GM12891 (cell line): ENCODE data around the gene TMCC1.

Experiments used
- DNase-seq: peaks from one replicate; pipeline ENCODE4 v3.0.0; 2011; ENCODE audit warnings: low spot score; ENCODE audit not compliant: insufficient read length
- FAIRE-seq: peaks from 2 replicates; lab custom pipeline; 2011; peaks lifted over from hg19 to GRCh38; lab: Jason Lieb, UNC
- PAX5 ChIP-seq: IDR thresholded peaks from 2 replicates; pipeline ENCODE4 v1.6.1; 2011; ENCODE audit warnings: low read length, moderate library complexity, mild to moderate bottlenecking; ENCODE audit not compliant: insufficient read depth, severe bottlenecking
- POLR2A ChIP-seq: IDR thresholded peaks from 2 replicates; pipeline ENCODE4 v1.6.1; 2011; ENCODE audit warnings: low read depth, low read length, control low read depth
- POLR2AphosphoS5 ChIP-seq: IDR thresholded peaks from 2 replicates; pipeline ENCODE4 v1.6.1; 2011; ENCODE audit warnings: low read depth, low read length, control low read depth
- POU2F2 ChIP-seq: IDR thresholded peaks from 2 replicates; pipeline ENCODE4 v1.6.1; 2011; ENCODE audit warnings: low read depth, mild to moderate bottlenecking, control low read depth, low read length, moderate library complexity
- SPI1 ChIP-seq: IDR thresholded peaks from 2 replicates; pipeline ENCODE4 v1.6.1; 2011; ENCODE audit warnings: low read depth, low read length, control low read depth
- TAF1 ChIP-seq: IDR thresholded peaks from 2 replicates; pipeline ENCODE4 v1.6.1; 2011; ENCODE audit warnings: low read depth, low read length, control low read depth

The TMCC1 gene

DNA sequence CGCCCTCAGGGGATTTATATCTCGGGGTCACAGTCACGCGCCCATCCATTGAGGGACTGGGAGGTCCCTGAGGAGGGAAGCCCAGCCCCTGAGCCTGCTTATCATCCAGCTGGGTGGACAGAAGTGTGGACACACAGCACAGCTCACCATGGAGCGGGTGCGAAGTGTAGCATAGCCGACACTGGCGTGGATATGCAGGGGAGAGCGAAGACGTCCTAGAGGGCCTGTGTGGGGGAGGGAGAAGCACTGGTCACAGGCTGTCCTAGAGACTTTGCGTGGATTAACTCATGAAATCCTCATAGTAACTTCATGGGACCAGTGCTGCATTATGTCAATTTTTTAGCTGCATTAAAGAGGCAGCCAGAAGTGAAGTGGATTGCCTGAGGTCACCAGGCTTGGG, 261.0 kb downstream of the TMCC1 start:
- TF ChIP-seq POLR2AphosphoS5 (no peak), SPI1 (no peak), POLR2A (no peak), POU2F2 (no peak), TAF1 (no peak), PAX5 (no peak)
- DNase-seq = no peak
- no peak for FAIRE-seq

DNA sequence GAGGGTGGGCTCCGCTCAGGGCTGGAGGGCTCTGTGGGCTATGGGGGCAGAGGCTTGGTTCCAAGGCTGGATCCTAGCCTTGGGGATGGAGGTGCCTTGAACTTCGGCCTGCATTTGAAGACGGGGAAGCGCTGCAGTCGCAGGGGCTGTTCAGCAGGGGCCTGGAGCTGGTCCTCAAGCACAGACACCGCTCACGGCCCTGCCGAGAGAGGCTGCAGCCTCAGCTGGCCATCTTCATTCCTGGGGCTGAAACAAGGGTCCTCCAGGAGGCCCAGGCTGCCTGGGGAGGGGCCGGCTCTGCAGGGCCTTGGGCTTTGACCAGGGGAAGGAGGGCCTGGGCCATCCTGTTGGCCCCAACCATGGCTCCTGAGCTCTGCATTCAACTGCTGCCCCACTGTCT, 261.5 kb downstream of the TMCC1 start:
- FAIRE-seq = no peak

DNA sequence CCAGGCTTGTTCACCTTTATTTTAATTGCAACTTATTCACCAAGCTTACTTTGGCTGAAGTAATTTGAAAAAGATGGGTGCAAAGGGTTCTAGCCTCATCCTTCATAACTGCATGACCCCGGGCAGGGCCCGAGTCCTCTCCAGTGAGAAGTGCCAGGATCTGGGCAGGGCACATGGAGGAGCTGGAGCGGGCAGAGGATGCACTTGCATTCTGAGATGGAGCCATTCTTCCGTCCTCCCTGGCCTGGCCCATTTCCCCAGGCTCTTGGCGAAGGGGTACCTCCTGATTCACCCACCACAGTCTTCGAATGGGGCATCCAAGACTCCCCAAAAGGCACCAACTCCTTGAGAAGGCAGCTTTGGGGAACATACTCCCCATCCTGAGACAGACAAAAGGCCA, 264.5 kb downstream of the TMCC1 start:
- DNase-seq = no peak
- TF ChIP-seq TAF1 (no peak), POLR2AphosphoS5 (no peak), PAX5 (no peak), POLR2A (no peak), POU2F2 (no peak)
- FAIRE-seq = no peak

More for the DNA sequence above, 261.5 kb downstream of the TMCC1 start:
- TF ChIP-seq POLR2A (no peak), PAX5 (no peak), POU2F2 (no peak), POLR2AphosphoS5 (no peak), SPI1 (no peak), TAF1 (no peak)
- DNase-seq = no peak

DNA sequence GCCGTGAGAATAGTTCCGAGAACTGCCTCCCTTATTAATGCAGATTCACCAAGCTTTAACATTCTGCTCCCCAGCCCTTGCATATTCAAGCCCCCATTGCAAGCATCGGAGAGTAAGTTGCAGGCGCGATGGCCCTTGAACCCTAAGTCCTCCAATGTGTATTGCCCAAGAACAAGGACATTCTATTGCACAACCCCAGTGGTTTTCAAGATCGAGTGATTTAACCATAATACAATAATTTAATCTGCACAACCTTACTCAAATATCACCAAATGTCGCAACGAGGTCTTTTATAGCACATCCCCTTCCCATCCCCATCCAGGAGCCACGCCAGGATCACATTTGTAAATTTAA, 265.4 kb downstream of the TMCC1 start:
- no peak for FAIRE-seq
- no peak for DNase-seq
- TF ChIP-seq POLR2AphosphoS5 (no peak), PAX5 (no peak), TAF1 (no peak), POLR2A (no peak), SPI1 (no peak), POU2F2 (no peak)

DNA sequence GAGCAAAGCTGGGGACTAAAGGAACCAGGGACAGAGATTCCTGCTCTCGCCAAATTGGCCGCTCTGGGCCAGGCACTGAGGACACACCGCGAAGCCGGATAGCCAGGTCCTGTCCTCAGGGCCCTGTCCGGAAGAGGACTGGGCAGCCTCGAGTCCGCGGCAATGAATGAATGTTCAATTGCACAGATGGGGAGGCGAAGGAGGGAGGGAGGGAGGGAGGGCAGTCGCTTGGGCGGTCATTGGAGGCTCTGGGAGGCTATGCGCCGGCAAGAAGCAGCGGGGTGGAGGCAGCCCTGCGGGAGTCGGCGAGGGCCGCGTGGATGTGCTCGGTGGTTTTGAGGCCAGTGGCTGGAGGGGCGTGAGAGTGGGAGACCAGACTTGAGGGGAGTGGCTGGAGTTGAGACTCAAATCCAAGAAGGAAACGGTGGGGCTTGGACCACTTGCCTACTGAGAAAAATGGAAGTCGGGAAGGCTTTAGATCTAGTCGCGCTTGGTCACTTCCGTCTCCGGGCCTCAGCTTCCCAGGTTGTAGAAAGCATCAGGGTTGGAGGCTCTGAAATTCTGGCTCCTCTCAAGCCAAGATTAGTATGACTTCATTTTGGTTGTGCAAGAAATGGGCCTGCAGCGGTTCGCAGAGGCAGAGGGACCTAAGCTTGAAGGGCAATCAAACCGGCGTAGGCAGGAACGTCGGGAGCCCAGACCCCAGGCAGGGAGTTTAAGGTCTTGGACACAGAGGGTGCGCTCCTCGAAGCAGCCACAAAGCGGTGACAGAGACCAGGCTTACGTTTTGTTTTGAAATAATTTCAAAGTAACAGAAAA, 266.0 kb downstream of the TMCC1 start:
- peak; percentile 86 for FAIRE-seq
- no peak for TF ChIP-seq POU2F2
- 0 out of 2 replicates have a peak, but pooled peaks have one; percentile 8 for TF ChIP-seq SPI1
- peak; percentile 85 for DNase-seq

DNA sequence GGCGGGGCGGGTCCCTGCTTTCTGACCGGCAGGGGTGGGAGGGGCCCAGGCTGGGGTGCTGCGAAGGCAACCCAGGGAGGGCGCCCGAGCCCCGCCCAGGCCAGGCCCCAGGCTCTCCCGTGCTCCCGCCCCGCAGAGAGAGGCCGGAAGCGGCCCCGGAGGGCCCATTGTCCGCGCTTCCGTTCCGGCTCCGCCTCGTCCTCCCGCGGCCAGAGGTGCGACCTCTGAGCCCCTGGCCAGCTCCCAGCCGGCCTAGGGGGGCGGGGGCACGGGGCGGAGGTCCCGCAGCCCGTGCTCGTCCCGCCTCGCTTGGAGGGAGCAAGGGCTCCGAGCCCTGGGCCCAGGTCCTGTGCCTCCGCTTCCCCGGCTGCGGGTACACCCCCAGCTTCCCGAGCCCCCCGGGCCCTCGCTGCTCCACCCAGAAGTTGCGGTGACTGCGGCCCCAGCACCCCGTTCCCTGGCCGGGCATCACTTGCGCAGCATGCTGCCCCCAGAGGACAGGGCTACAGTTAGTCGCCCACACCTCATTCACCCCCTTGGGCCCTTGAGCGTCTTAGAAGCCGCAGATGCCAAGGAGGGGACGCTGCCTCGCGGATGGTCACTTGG, 266.7 kb downstream of the TMCC1 start:
- DNase-seq (peak; percentile 97), FAIRE-seq (peak; percentile 92)
- TF ChIP-seq POLR2AphosphoS5 = 0 out of 2 replicates have a peak, but pooled peaks have one; percentile 23
- TF ChIP-seq POU2F2 = no peak
- no peak for TF ChIP-seq TAF1
- no peak for TF ChIP-seq POLR2A
- TF ChIP-seq PAX5 = no peak
- 0 out of 2 replicates have a peak, but pooled peaks have one; percentile 4 for TF ChIP-seq SPI1

DNA sequence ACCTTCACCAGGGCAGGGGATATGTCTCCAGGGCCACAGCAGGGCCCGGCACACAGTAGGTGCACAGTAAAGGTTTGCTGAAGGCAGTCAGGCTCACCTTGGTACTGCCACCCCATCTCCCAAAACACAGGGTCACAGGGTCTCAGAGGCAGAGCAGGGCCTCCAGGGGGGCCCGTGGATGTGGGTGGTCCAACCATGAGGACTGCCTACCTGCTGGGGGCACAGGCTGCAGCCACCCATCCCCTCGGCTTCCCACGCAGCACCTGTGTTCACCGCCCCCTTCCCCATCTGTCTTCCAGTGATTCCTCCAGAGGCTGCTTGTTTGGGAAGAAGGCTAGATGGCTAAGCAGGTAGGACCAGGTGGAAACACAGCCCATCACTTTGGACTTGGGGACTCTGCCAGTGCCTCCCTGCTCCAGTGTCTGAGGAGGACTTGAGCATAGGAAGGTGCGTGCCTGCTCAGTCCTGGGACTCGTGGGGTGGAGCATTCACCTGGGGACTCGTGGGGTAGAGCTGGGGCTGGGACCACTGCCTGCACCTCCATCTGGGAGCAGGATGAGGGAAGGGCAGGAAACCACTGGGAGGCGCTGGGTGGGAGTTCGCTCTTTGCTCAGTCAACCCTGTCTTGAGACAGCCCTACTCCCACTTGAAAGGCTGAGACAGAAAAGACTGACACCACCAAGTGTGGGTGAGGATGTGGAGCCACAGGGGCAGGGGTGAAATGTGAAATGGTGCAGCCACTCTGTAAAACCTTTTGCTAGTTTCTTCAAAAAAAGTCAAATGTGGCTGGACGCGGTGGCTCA, 268.2 kb downstream of the TMCC1 start:
- FAIRE-seq (no peak), DNase-seq (peak; percentile 15)
- TF ChIP-seq PAX5 (no peak), POLR2AphosphoS5 (no peak), POU2F2 (no peak), POLR2A (no peak), TAF1 (no peak), SPI1 (no peak)

DNA sequence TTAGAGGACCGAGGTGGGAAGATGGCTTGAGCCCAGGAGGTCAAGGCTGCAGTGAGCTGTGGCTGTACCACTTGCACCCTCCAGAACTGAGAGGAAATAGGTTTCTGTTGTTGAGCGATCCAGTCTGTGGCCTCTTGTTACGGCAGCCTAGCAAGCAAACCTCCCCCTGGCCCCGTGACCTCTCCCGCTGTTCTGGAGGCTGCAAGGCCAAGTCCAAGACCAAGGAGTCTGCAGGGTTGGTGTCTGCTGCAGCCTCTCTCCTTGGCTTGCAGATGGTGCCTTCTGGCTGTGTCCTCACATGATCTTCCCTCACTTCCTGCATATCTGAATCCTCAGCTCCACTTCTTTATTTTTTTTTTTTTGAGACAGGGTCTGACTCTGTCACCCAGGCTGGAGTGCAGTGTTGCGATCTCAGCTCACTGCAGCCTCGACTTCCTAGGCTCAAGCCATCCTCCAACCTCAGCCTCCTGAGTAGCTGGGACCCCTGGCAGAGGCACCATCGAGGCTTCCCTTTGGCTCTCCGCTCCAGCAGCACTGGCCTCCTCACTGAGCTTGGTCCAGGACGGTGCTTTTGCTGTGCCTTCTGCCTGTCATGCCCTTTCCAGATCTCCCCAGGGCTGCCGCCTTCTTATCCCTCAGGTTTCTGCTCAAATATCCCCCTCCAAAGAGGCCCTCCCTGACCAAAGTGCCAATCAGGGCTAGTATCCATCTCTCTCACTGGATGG, 269.0 kb downstream of the TMCC1 start:
- DNase-seq = no peak
- no peak for FAIRE-seq
- TF ChIP-seq POU2F2 = no peak
- no peak for TF ChIP-seq POLR2A
- TF ChIP-seq SPI1 = no peak
- TF ChIP-seq TAF1 = no peak
- no peak for TF ChIP-seq PAX5
- no peak for TF ChIP-seq POLR2AphosphoS5

DNA sequence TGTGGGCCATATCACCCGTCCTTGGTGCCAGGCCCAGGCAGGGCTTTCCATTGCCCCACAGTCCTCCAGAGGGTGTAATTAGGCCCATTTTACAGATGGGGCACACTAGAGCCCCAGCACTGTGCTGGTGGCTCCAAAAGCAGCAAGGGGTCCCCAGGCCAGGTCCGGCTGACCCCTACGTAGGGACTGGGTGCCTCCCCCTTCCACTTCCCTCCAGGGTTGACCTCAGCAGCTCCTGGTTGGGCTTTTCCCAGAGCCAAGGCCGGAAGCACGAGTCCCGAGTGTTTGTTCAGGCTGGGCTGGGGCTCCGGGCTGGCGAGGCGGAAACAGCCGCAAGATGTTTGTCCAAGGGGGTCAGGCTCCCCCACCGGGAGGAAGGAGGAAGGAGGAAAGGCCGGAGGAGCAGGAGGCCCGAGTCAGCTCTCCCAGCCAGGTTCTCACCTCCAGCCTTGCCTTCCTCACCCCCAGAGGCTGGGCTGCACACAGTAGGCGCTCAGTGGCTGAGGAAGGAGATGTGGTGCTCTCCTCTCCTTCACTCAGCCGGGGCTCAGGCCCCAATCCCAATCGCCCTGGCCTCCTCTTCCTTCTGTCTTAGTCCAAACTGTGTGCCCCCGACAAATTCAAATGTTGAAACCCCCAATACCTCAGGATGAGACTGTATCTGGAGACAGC, 269.9 kb downstream of the TMCC1 start:
- DNase-seq = peak; percentile 2
- no peak for FAIRE-seq
- TF ChIP-seq PAX5 = no peak
- TF ChIP-seq POLR2A = no peak
- no peak for TF ChIP-seq TAF1
- no peak for TF ChIP-seq SPI1
- TF ChIP-seq POLR2AphosphoS5 = no peak
- TF ChIP-seq POU2F2 = no peak
